Ovary (tissue), 9 donors: ENCODE results near the gene P4HA1. TPM values are rescaled to one million over a fixed set of nuclear protein-coding genes. Genes with fewer than 3 reads are reported as not detected.

Experiments used
- DNase-seq, 5 donors: peaks; one replicate each; pipeline ENCODE4 v3.0.0-alpha.2; 2019 to 2020
- H3K27ac ChIP-seq, 2 donors: fragments of 200-600 bp; one replicate each; pipeline versions ENCODE4 v1.5.1 to v1.8.0; 2019 to 2022
- H3K27me3 ChIP-seq: fragments of 200-600 bp; one replicate; pipeline ENCODE4 v1.8.0; 2022
- H3K36me3 ChIP-seq: fragments of 200-600 bp; sonication (generic); one replicate; pipeline ENCODE4 v1.5.1; 2019
- H3K4me1 ChIP-seq: one replicate; pipeline ENCODE4 v1.8.1; 2013; ENCODE audit warnings: mild to moderate bottlenecking, moderate library complexity; ENCODE audit not compliant: insufficient read depth
- H3K4me3 ChIP-seq: fragments of 200-600 bp; sonication (generic); one replicate; pipeline ENCODE4 v1.5.1; 2017
- H3K9me3 ChIP-seq, 2 donors: fragments of 200-600 bp in 1 of 2; sonication (generic) in 1 of 2; one replicate each; pipeline versions ENCODE4 v1.5.1 to v1.8.1; 2013 to 2019; ENCODE audit warnings: mild to moderate bottlenecking in 1 of 2, moderate library complexity in 1 of 2
- CTCF ChIP-seq, 3 donors: fragments of 450-650 bp in 2 of 3; fragments of 200-600 bp in 1 of 3; IDR thresholded peaks; one replicate each; pipeline versions ENCODE4 v1.5.1 to v1.8.0; 2016 to 2022; ENCODE audit warnings: antibody characterized with exemption in 3 of 3, mild to moderate bottlenecking in 1 of 3
- EP300 ChIP-seq: sonication (generic); formaldehyde crosslinking; IDR thresholded peaks from one replicate; pipeline ENCODE4 v1.6.1; 2017; ENCODE audit warnings: antibody characterized with exemption
- POLR2A ChIP-seq: fragments of 450-650 bp; IDR thresholded peaks from one replicate; pipeline ENCODE4 v1.6.1; 2017; ENCODE audit warnings: antibody characterized with exemption, mild to moderate bottlenecking, moderate library complexity
- WGBS, 3 donors: extraction: QIAGEN DNeasy Blood & Tissue Kit in 1 of 3; methylation state at CpG; one replicate each; pipeline versions ENCODE4 v1.1.5 to v1.1.7; 2013 to 2017; 5-methylcytosine and 5-hydroxymethylcytosine counted together
- intact Hi-C, 4 donors: fragments of 100-400 bp; cut with DNase I; formaldehyde crosslinking; loops; one replicate each; pipeline versions ENCODE4 v1.11.0 to v1.15.1; 2022 to 2023
- polyA plus RNA-seq, 2 donors: library from polyadenylated mRNA; stranded (reverse); fragments of 200-250 nt in 1 of 2; fragments of 350-450 nt in 1 of 2; fragmentation: Illumina TruSeq in 1 of 2; extraction: RNeasy Lipid Tissue Mini Kit (QIAGEN cat#74804) in 1 of 2; gene quantifications; one replicate each; pipeline ENCODE4 v1.2.3, GENCODE V29; 2013 to 2014
- total RNA-seq, 7 donors: library from RNA; depleted of rRNA in 2 of 7; stranded (reverse); fragments of >200 nt in 2 of 7; fragmentation: NEBNext Ultra II Directional in 3 of 7; extraction: Animal tissue kit (Norgen Biotek cat#: 25700) in 3 of 7; gene quantifications; one replicate each; pipeline versions ENCODE4 v1.1.0 to v1.2.4, GENCODE V29; 2016 to 2023
- donor health status: DM: no; HTN: no; CAD: no; lungs with moderate emphysema.
- donor health status: DM: no; HTN: no; CAD: no.
- donor health status: Bipolar disorder and iron deficiency.
- donor health status: DM: yes; HTN: yes; CAD: no.
- donor health status: DM: no; HTN: no; CAD: no.
- donor health status: DM: yes; HTN: yes; CAD: no.

Gene P4HA1
- total and polyA plus RNA-seq, 9 donors: 20.5 to 74.9 (median 39.7) TPM

DNA sequence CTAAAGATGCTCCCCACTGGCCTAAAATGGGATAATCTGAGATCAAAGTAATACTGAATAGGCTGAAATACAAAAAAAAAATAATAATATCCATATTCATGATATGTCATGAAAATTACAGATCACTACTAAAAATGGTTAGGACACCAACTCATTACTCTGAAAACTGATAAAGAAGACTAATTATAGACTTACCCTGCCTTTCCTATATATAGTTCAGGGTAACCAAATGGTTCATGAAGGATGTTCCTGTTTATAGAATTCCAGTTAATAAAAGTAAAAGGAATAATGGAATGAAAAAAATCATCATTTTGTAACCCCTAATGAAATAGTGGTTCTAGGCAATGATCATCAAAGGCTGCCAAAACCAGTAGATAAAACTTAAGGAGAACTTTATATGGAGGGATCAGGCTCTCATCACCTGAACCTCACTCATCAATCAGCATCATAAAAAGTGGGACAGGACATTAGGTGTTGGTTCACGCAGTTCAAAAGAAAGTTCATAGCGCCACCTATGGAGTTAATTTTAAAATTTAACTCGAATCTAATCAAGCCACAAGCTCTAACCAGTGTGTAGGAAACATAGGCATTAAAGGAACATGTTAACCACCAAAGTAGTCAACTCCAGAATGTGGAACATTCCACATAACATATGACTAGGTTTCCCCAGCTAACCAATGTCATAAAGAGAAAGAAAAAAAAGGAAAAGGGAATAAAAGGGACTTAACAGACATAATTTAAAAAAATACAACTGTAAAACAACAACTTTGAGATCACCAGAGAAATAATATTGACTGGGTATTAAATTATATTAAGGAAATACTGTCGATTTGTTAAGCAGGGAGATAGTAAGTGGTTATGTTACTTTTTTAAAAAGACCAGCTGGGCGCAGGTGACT is 35.7 kb downstream of the P4HA1 start:
- no peak for TF ChIP-seq POLR2A
- peak in 2 of 3 donors; percentile 11 to 25 for TF ChIP-seq CTCF (IDR thresholded peaks at IDR 0.05)
- WGBS, 3 donors: 38 to 50% (median 39%) methylated on average over 5 of the region's 5 CpGs
- Histone ChIP-seq H3K9me3 (no peaks in the 10 kb centered on the region), H3K27ac (no peak overlapping the region), H3K4me3 (no peak overlapping the region), H3K27me3 (no peaks in the 10 kb centered on the region), H3K4me1 (no peaks in the 10 kb centered on the region), H3K36me3 (no peaks in the 10 kb centered on the region)
- DNase-seq: no peak
- intact Hi-C loops: no loop called here

DNA sequence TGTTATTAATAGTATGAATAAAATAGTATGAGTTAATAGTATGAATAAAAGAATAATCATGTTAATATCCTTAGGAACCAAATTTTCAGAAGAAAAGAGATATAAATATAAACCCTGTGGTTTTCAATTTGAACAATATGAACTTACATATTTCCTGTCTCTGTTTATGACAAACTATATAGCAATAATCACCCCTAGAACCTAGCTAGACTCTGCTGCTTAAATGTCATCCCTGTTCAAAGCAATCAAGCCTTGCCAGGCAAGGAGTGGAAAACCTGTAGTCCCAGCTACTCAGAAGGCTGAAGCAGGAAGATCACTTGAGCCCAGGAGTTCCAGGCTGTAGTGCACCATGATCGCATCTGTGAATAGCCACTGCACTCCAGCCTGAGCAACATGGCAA is 36.5 kb downstream of the P4HA1 start:
- Histone ChIP-seq H3K27me3 (no peaks in the 10 kb centered on the region), H3K4me1 (no peaks in the 10 kb centered on the region), H3K36me3 (no peaks in the 10 kb centered on the region), H3K27ac (no peak overlapping the region), H3K9me3 (no peaks in the 10 kb centered on the region), H3K4me3 (no peak overlapping the region)
- no peak for DNase-seq
- TF ChIP-seq EP300: no peak
- no peak for TF ChIP-seq CTCF (IDR thresholded peaks at IDR 0.05)
- no peak for TF ChIP-seq POLR2A
- intact Hi-C loops: no loop called here
- 92 to 100% (median 100%) methylated on average over 1 of the region's 1 CpG for WGBS, 3 donors

DNA sequence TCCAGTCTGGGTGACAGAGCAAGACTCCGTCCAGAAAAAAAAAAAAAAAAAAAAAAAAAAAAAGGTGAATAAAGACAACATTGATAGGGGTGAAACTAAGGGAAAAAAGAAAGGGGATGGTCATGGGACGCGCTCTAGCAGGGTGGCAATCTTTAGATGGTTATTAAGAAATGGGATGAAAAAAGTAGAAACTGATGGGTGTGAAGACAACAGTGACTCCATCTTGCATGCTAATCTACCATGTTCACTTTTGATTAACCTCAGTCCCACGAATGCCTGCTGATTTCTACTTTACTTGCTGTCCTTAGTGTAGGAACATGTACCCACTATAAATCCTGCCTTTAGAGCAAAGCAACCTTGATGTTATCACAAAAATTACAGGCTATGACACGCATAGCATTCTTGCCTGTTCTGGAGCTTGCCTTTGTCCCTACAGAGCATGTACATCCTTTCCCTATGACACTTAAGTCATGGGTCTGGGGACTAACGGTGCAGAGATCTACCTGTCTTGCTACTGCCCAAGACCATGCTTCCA is 38.5 kb downstream of the P4HA1 start:
- DNase-seq: no peak
- 89 to 95% (median 92%) methylated on average over 6 of the region's 6 CpGs for WGBS, 3 donors
- H3K4me1 ChIP-seq: no peaks in the 10 kb centered on the region
- no peaks in the 10 kb centered on the region for H3K36me3 ChIP-seq
- H3K4me3 ChIP-seq: no peak overlapping the region
- H3K27me3 ChIP-seq: no peaks in the 10 kb centered on the region
- no peaks in the 10 kb centered on the region for H3K9me3 ChIP-seq
- TF ChIP-seq CTCF (IDR thresholded peaks at IDR 0.05) (no peak), EP300 (no peak), POLR2A (no peak)
- no peak overlapping the region for H3K27ac ChIP-seq
- intact Hi-C loops: no loop called here

DNA sequence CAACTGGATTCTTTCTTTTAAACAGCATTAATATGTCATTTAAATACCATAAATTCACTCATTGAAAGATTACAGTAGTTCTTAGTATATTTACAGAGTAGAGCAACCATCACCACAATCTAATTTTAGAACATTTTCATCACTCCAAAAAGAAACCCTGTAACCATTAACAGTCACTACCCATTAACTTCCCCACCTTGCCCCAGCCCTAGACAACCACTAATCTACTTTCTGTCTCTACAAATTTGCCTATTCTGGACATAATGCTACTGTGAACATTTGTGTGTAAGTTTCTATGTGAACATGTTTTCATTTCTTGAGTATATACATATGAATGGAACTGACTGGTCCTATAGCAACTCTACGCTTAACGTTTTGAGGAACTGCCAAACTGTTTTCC is 42.4 kb downstream of the P4HA1 start:
- H3K36me3 ChIP-seq: no peaks in the 10 kb centered on the region
- intact Hi-C loops: loop anchor here in 1 of 4 donors (5.0 kb wide), 1 partner anchor 212 kb away; no protein-coding TSS in a partner anchor
- 88 to 93% (median 91%) methylated on average over 2 of the region's 2 CpGs for WGBS, 3 donors
- H3K4me1 ChIP-seq: no peaks in the 10 kb centered on the region
- H3K9me3 ChIP-seq: no peaks in the 10 kb centered on the region
- no peak for DNase-seq
- no peak overlapping the region for H3K4me3 ChIP-seq
- no peak for TF ChIP-seq POLR2A
- TF ChIP-seq EP300: no peak
- TF ChIP-seq CTCF (IDR thresholded peaks at IDR 0.05): no peak
- no peak overlapping the region for H3K27ac ChIP-seq
- no peaks in the 10 kb centered on the region for H3K27me3 ChIP-seq
